Measurements from ENCODE around the gene TBX18.
A peak's percentile ranks its signal among the peaks of the same experiment; 100 is the strongest.

The TBX18 gene

DNA sequence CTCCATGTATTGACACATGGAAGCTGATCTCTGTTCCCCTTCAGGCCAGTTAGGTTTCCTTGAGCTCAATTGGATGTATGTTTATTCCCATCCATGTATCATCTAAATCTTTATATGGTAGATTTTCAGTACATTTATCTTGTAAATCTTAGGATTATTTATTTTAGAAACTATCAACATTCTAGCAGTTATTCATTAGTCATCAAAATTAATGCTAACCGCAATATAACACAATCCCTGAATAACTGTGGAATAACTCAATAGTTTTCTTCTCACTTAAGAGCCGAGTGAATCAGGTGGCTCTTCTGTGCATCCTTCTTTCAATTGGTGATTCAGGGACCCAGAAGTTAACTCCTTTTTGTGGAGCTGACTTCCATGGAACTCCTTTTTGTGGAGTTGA, 15.5 kb upstream of the TBX18 start:
- TF ChIP-seq ZFX (IDR thresholded peaks at IDR 0.05; ENCODE audit: borderline replicate concordance): no peak
- TF ChIP-seq, protein P1, sequence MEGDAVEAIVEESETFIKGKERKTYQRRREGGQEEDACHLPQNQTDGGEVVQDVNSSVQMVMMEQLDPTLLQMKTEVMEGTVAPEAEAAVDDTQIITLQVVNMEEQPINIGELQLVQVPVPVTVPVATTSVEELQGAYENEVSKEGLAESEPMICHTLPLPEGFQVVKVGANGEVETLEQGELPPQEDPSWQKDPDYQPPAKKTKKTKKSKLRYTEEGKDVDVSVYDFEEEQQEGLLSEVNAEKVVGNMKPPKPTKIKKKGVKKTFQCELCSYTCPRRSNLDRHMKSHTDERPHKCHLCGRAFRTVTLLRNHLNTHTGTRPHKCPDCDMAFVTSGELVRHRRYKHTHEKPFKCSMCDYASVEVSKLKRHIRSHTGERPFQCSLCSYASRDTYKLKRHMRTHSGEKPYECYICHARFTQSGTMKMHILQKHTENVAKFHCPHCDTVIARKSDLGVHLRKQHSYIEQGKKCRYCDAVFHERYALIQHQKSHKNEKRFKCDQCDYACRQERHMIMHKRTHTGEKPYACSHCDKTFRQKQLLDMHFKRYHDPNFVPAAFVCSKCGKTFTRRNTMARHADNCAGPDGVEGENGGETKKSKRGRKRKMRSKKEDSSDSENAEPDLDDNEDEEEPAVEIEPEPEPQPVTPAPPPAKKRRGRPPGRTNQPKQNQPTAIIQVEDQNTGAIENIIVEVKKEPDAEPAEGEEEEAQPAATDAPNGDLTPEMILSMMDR (IDR thresholded peaks at IDR 0.05): no peak
- no peak overlapping the region for H3K27ac ChIP-seq

- TF ChIP-seq ZFX (IDR thresholded peaks at IDR 0.05; ENCODE audit: borderline replicate concordance): no peak
- TF ChIP-seq, protein P1 (IDR thresholded peaks at IDR 0.05): no peak
- H3K27ac ChIP-seq: no peak overlapping the region
These were observed 15.0 kb upstream of the TBX18 start for GRCh38 chr6:84779380-84779779.

DNA sequence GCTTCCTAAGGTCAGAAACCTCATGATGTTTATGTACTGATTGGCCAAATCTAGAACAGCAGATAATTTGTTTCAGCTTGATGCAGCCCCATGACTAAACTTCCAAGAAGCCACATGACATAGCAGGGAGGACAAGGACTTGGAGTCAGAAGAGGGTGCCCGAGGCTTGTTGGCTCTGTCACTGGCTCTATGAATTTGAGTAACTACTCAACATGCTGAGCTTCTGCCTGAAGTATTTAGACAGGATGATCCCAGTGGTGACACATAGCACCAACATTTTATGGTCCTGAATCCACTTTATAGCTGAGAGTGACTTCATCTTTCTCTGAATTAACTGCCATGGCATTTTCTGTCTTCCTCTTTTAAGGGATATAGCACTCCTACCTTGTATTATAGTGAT, 13.5 kb upstream of the TBX18 start:
- H3K27ac ChIP-seq: no peak overlapping the region
- no peak for TF ChIP-seq ZFX (IDR thresholded peaks at IDR 0.05; ENCODE audit: borderline replicate concordance)
- TF ChIP-seq, protein P1 (IDR thresholded peaks at IDR 0.05): no peak

DNA sequence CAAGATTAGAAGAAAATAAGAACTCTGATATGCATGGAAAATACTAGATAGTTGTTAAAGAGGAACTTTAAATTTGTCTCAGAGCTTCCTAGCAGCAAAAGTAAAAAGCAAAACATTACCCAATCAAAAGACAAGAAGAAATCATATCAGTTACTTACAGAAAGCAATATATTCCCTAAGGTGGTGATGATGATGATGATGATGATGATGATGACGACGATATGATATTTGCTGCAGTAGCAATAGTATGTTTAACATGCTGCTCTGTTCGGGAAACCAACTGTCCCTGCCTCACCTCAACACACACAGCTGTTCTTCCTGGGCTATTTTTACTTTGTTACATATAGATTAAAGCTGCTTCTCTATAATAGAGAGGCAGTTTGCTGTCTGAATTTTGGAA, 12.0 kb upstream of the TBX18 start:
- no peak overlapping the region for H3K27ac ChIP-seq
- TF ChIP-seq, protein P1 (IDR thresholded peaks at IDR 0.05): no peak
- no peak for TF ChIP-seq ZFX (IDR thresholded peaks at IDR 0.05; ENCODE audit: borderline replicate concordance)

GRCh38 chr6:84775751-84776150, 11.4 kb upstream of the TBX18 start:
- no peak overlapping the region for H3K27ac ChIP-seq
- TF ChIP-seq ZFX (IDR thresholded peaks at IDR 0.05; ENCODE audit: borderline replicate concordance): no peak
- TF ChIP-seq, protein P1 (IDR thresholded peaks at IDR 0.05): no peak

DNA sequence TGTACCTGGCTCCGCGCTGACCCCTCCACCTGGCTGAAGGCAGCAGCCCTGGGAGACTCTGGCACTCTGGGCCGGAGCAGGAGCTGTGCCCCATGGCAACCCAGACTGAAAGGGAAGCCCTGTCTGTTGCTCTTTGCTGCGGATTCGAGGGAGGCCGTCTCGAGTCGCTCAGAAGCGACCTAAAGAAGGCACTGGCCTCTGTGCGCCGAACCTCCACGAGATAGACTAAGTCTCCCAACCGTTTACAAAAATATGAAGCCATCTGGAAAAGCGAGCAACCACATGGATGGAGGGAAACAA, 10.5 kb upstream of the TBX18 start:
- no peak for TF ChIP-seq ZFX (IDR thresholded peaks at IDR 0.05; ENCODE audit: borderline replicate concordance)
- TF ChIP-seq, protein P1 (IDR thresholded peaks at IDR 0.05): peak; percentile 73
- H3K27ac ChIP-seq: no peak overlapping the region

GRCh38 chr6:84774157-84774984, 10.0 kb upstream of the TBX18 start:
- no peak overlapping the region for H3K27ac ChIP-seq
- TF ChIP-seq, protein P1 (IDR thresholded peaks at IDR 0.05): peak; percentile 95
- no peak for TF ChIP-seq ZFX (IDR thresholded peaks at IDR 0.05; ENCODE audit: borderline replicate concordance)

All from 22Rv1 (cell line).